ENCODE data around the gene SULT2B1. TPM values are rescaled to one million over a fixed set of nuclear protein-coding genes. Genes with fewer than 3 reads are reported as not detected.

SULT2B1 gene
- total and polyA plus RNA-seq, 2 of the 4 experiments (the other 2 are of a cell fraction) = 0.09 TPM; not detected in 1

DNA sequence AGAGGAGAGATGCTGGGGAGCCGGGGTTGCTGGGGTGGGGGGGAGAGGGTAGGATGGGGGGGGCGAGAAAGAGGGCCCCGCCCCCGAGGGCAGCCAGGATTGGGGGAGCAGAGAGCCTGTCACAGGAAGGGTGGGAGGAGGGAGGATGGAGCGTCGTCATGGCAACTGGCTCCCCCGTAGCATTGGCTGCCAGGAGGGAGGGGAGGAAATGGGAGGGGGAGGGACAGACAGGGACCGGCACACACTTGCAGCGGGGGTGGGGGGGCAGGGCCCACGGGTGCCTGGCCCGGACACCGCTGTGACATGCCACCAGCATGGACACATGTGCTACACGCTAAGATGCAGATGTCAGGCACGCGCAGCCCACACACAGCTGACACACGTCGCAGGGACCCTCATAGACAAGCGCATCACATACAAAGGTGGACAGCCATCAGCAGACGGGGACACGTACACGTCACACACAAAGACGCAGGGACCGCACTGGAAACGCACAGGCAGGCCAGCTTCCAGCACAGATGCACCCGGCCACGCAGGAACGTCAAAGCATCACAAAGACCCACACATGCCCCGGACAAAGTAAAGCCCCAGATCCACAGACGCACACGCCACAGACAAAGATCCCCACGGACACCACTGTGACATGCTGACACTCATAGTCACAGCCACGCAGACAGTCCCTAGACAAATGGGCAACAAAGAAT, 40.0 kb upstream of the SULT2B1 start, which contains the start of gene LMTK3:
Gene LMTK3, minus strand, starts transcription at position 36 of the 704 bp plus-strand sequence. CDS start 259 bp downstream, outside the sequence.
- POLR2A ChIA-PET (ENCODE audit: unreplicated experiment) = no interaction called here
- H3K79me1 ChIP-seq (ENCODE audit: low read depth in 1 of 2, low read length in 2 of 2) = no peaks in the 10 kb centered on the region
- H3K23ac ChIP-seq (ENCODE audit: low read depth, low read length) = no peak within 1 kb of the TSS
- H2BK5ac ChIP-seq (ENCODE audit: low read depth, low read length, poor library complexity, severe bottlenecking) = no peak within 1 kb of the TSS
- DNase-seq = peak; percentile 56
- peak within 1 kb of the TSS; percentile 45 for H3K4me2 ChIP-seq (ENCODE audit: low read depth, low read length)
- H3K4ac ChIP-seq (ENCODE audit: low read depth, low read length) = no peak within 1 kb of the TSS
- no peak within 1 kb of the TSS for H3K9ac ChIP-seq (ENCODE audit: low read depth, low read length)
- no peak within 1 kb of the TSS for H3K56ac ChIP-seq (ENCODE audit: extremely low read depth, insufficient read depth, low read length)
- H2AFZ ChIP-seq (replicated peaks; ENCODE audit: low read length, poor library complexity) = peak within 1 kb of the TSS; percentile 65
- H3K36me3 ChIP-seq (ENCODE audit: control insufficient read depth, insufficient read depth, low read length) = no peaks in the 10 kb centered on the region
- ATAC-seq (ENCODE audit: low read depth) = peak; percentile 36; the same call in 1 of the 2 replicates
- TF ChIP-seq MAFK (IDR thresholded peaks at IDR 0.05; ENCODE audit: low read depth, low read length) (no peak), BHLHE40 (IDR thresholded peaks at IDR 0.05; ENCODE audit: low read depth, low read length) (no peak), RFX5 (IDR thresholded peaks at IDR 0.05; ENCODE audit: low read depth, low read length) (no peak), POLR2A (IDR thresholded peaks at IDR 0.05; ENCODE audit: low read depth, low read length) (no peak), ELK1 (IDR thresholded peaks at IDR 0.05; ENCODE audit: borderline replicate concordance, low read depth, low read length) (no peak), FOS (IDR thresholded peaks at IDR 0.05; ENCODE audit: low read depth, low read length) (no peak), RCOR1 (IDR thresholded peaks at IDR 0.05; ENCODE audit: insufficient replicate concordance, low read length) (no peak), NFE2L2 (IDR thresholded peaks at IDR 0.05; ENCODE audit: low read depth, low read length) (no peak), CHD1 (IDR thresholded peaks at IDR 0.05; ENCODE audit: low read depth, low read length) (no peak), USF2 (IDR thresholded peaks at IDR 0.05; ENCODE audit: low read depth, low read length) (no peak), CEBPB (IDR thresholded peaks at IDR 0.05; ENCODE audit: low read depth, low read length) (no peak), MAZ (IDR thresholded peaks at IDR 0.05; ENCODE audit: borderline replicate concordance, low read depth, low read length) (no peak), SMC3 (IDR thresholded peaks at IDR 0.05; ENCODE audit: low read depth, low read length) (no peak), RAD21 (IDR thresholded peaks at IDR 0.05; ENCODE audit: low read length) (no peak), MXI1 (IDR thresholded peaks at IDR 0.05; ENCODE audit: borderline replicate concordance, low read depth, low read length) (no peak)
- TF ChIP-seq, protein P1, sequence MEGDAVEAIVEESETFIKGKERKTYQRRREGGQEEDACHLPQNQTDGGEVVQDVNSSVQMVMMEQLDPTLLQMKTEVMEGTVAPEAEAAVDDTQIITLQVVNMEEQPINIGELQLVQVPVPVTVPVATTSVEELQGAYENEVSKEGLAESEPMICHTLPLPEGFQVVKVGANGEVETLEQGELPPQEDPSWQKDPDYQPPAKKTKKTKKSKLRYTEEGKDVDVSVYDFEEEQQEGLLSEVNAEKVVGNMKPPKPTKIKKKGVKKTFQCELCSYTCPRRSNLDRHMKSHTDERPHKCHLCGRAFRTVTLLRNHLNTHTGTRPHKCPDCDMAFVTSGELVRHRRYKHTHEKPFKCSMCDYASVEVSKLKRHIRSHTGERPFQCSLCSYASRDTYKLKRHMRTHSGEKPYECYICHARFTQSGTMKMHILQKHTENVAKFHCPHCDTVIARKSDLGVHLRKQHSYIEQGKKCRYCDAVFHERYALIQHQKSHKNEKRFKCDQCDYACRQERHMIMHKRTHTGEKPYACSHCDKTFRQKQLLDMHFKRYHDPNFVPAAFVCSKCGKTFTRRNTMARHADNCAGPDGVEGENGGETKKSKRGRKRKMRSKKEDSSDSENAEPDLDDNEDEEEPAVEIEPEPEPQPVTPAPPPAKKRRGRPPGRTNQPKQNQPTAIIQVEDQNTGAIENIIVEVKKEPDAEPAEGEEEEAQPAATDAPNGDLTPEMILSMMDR (conservative IDR thresholded peaks at IDR 0.05; ENCODE audit: low read depth, low read length) = no peak
- no peak within 1 kb of the TSS; the same call in 1 of the 2 replicates for H3K14ac ChIP-seq (replicated peaks; ENCODE audit: low read depth, low read length)
- no peak within 1 kb of the TSS for H4K8ac ChIP-seq (ENCODE audit: low read depth in 2 of 2, low read length in 2 of 2)
- dilution Hi-C loops (cut with HindIII; ENCODE audit: low sequenced_read_pairs, unreplicated experiment) = no loop called here
- 15% methylated on average over 22 of the region's 32 CpGs; no CpG with 5 or more reads in 1 of the 2 experiments for WGBS, 2 experiments (ENCODE audit: extremely low coverage in 2 of 2, insufficient read length in 1 of 2)
- no peak within 1 kb of the TSS for H3K27ac ChIP-seq (ENCODE audit: insufficient read depth, low read length)
- CTCF ChIA-PET = no interaction called here
- peaks cover 25% of the 10 kb centered on the region for H3K27me3 ChIP-seq (ENCODE audit: control insufficient read depth, insufficient read depth, low read length)
- H4K20me1 ChIP-seq (ENCODE audit: insufficient read depth, low read length) = no peaks in the 10 kb centered on the region
- intact Hi-C loops (cut with micrococcal nuclease) = loop anchor here (5.0 kb wide), 1 partner anchor 40 kb away; the partner anchor contains the start of gene SULT2B1
- H4K5ac ChIP-seq (ENCODE audit: low read depth, low read length) = no peak within 1 kb of the TSS
- H2BK20ac ChIP-seq (ENCODE audit: low read depth, low read length) = no peak within 1 kb of the TSS
- no peaks in the 10 kb centered on the region for H3K9me1 ChIP-seq (ENCODE audit: insufficient read depth, low read length)
- no peak within 1 kb of the TSS for H2AK9ac ChIP-seq (replicated peaks; ENCODE audit: low read depth, low read length, poor library complexity)
- no peaks in the 10 kb centered on the region for H3K9me3 ChIP-seq (ENCODE audit: control insufficient read depth, insufficient read depth, low read length)
- BruUV-seq (replicated peaks) = no TSS peak
- no peak within 1 kb of the TSS for H2BK120ac ChIP-seq (ENCODE audit: low read depth, low read length)
- no peak within 1 kb of the TSS for H2AK5ac ChIP-seq (ENCODE audit: low read depth, low read length)
- H2BK15ac ChIP-seq (ENCODE audit: low read depth, low read length) = no peak within 1 kb of the TSS
- no peaks in the 10 kb centered on the region for H3K4me1 ChIP-seq (ENCODE audit: control insufficient read depth, insufficient read depth, low read length)
- no peak within 1 kb of the TSS for H3K18ac ChIP-seq (ENCODE audit: low read depth, low read length)
- H4K91ac ChIP-seq (ENCODE audit: insufficient read depth, low read depth, low read length) = no peak within 1 kb of the TSS
- in situ Hi-C loops (cut with MboI; ENCODE audit: low sequenced_read_pairs) = no loop called here
- 0 out of 2 replicates have a peak within 1 kb of the TSS, but pooled peaks have one; percentile 5 for H3K4me3 ChIP-seq (ENCODE audit: insufficient read depth, low read depth, low read length)
